CD14-positive monocyte (primary cell): ENCODE measurements around the gene VPS35L. TPM values are rescaled to one million over a fixed set of nuclear protein-coding genes. Genes with fewer than 3 reads are reported as not detected.

Experiments used
- DNase-seq, 3 donors: peaks; one replicate each; pipeline ENCODE4 v3.0.0-alpha.2; 2011 to 2022
- H2AFZ ChIP-seq: 2 replicates; pipeline ENCODE4 v1.6.0; 2012; ENCODE audit warnings: mild to moderate bottlenecking, low read depth, low read length, inconsistent platforms; ENCODE audit not compliant: insufficient read depth, poor library complexity, severe bottlenecking
- H3K27ac ChIP-seq, 2 donors: 1 replicate in 1 of 2; 2 replicates in 1 of 2; pipeline ENCODE4 v1.5.1; 2012 to 2013; ENCODE audit warnings: low read length in 2 of 2, control low read depth in 1 of 2, inconsistent platforms in 1 of 2, low read depth in 1 of 2, mild to moderate bottlenecking in 1 of 2
- H3K27me3 ChIP-seq, 2 donors: one replicate each; pipeline versions ENCODE4 v1.6.0 to v1.6.1; 2011 to 2013; ENCODE audit warnings: low read length in 2 of 2; ENCODE audit not compliant: control insufficient read depth in 2 of 2, insufficient read depth in 2 of 2
- H3K36me3 ChIP-seq, 2 donors: replicated peaks in 1 of 2; 1 replicate in 1 of 2; 2 replicates in 1 of 2; pipeline versions ENCODE4 v1.5.1 to v1.6.1; 2012 to 2013; ENCODE audit warnings: low read length in 2 of 2, control low read depth in 1 of 2, inconsistent platforms in 1 of 2, mild to moderate bottlenecking in 1 of 2; ENCODE audit not compliant: insufficient read depth in 2 of 2, control insufficient read depth in 1 of 2
- H3K4me1 ChIP-seq, 2 donors: 1 replicate in 1 of 2; 2 replicates in 1 of 2; pipeline versions ENCODE4 v1.5.1 to v1.6.1; 2012 to 2013; ENCODE audit warnings: low read length in 2 of 2, control low read depth in 1 of 2, inconsistent platforms in 1 of 2, mild to moderate bottlenecking in 1 of 2, moderate library complexity in 1 of 2; ENCODE audit not compliant: insufficient read depth in 2 of 2, control insufficient read depth in 1 of 2
- H3K4me2 ChIP-seq: replicated peaks from 2 replicates; pipeline ENCODE3; 2012; ENCODE audit warnings: low read length, moderate library complexity, mild to moderate bottlenecking; ENCODE audit not compliant: poor library complexity, severe bottlenecking; ENCODE audit errors: extremely low read depth
- H3K4me3 ChIP-seq, 3 experiments: fragments of 200-600 bp in 1 of 3; sonication (generic) in 1 of 3; replicated peaks in 1 of 3; 1 replicate in 2 of 3; 2 replicates in 1 of 3; pipeline ENCODE4 v1.5.1; 2011 to 2013; ENCODE audit warnings: low read length in 3 of 3, mild to moderate bottlenecking in 3 of 3, control low read depth in 2 of 3, low read depth in 2 of 3, inconsistent platforms in 1 of 3, moderate library complexity in 1 of 3
- H3K79me2 ChIP-seq: 2 replicates; pipeline ENCODE4 v1.6.0; 2012; ENCODE audit warnings: mild to moderate bottlenecking, control low read depth, inconsistent platforms, low read length, moderate library complexity; ENCODE audit not compliant: insufficient read depth
- H3K9ac ChIP-seq: 2 replicates; pipeline ENCODE4 v1.6.0; 2017; ENCODE audit warnings: low read length, mild to moderate bottlenecking; ENCODE audit not compliant: insufficient read depth, poor library complexity, severe bottlenecking
- H3K9me3 ChIP-seq, 2 donors: replicated peaks in 1 of 2; 1 replicate in 1 of 2; 2 replicates in 1 of 2; pipeline versions ENCODE4 v1.5.1 to v1.6.1; 2012 to 2013; ENCODE audit warnings: low read length in 2 of 2, control low read depth in 1 of 2; ENCODE audit not compliant: control insufficient read depth in 1 of 2, insufficient read depth in 1 of 2
- H4K20me1 ChIP-seq: 2 replicates; pipeline ENCODE4 v1.6.0; 2012; ENCODE audit warnings: mild to moderate bottlenecking, low read length, control low read depth, moderate library complexity; ENCODE audit not compliant: insufficient read depth
- H3K27ac Mint-ChIP-seq, 7 donors: one replicate each; pipeline ENCODE4 v1.8.0; 2020; ENCODE audit warnings: mild to moderate bottlenecking in 7 of 7, mixed read lengths in 7 of 7, moderate library complexity in 6 of 7, inconsistent platforms in 2 of 7
- H3K27me3 Mint-ChIP-seq, 3 donors: one replicate each; pipeline ENCODE4 v1.8.0; 2021 to 2022; ENCODE audit warnings: low read depth in 3 of 3, mild to moderate bottlenecking in 3 of 3, mixed read lengths in 3 of 3, moderate library complexity in 3 of 3, inconsistent platforms in 1 of 3
- H3K36me3 Mint-ChIP-seq, 2 donors: one replicate each; pipeline ENCODE4 v1.8.0; 2020; ENCODE audit warnings: mixed read lengths in 2 of 2, inconsistent platforms in 1 of 2, mild to moderate bottlenecking in 1 of 2
- H3K4me1 Mint-ChIP-seq: one replicate; pipeline ENCODE4 v1.8.0; 2020; ENCODE audit warnings: mild to moderate bottlenecking, mixed read lengths
- H3K4me3 Mint-ChIP-seq, 2 donors: one replicate each; pipeline ENCODE4 v1.8.0; 2020; ENCODE audit warnings: mild to moderate bottlenecking in 2 of 2, mixed read lengths in 2 of 2, moderate library complexity in 1 of 2
- H3K9me3 Mint-ChIP-seq, 7 donors: one replicate each; pipeline ENCODE4 v1.8.0; 2020 to 2022; ENCODE audit warnings: mixed read lengths in 7 of 7, mild to moderate bottlenecking in 6 of 7, moderate library complexity in 6 of 7, inconsistent platforms in 2 of 7
- CTCF ChIP-seq: fragments of 200-600 bp; IDR thresholded peaks from one replicate; pipeline ENCODE4 v1.8.0; 2022; ENCODE audit warnings: antibody characterized with exemption, mild to moderate bottlenecking
- WGBS: methylation state at CpG from one replicate; pipeline ENCODE4 v1.1.5; 2013; ENCODE audit warnings: missing lambda C conversion rate; ENCODE audit not compliant: insufficient coverage; 5-methylcytosine and 5-hydroxymethylcytosine counted together
- intact Hi-C, 2 donors: fragments of 100-400 bp; cut with micrococcal nuclease; formaldehyde crosslinking; loops; one replicate each; pipeline versions ENCODE4 v1.15.0 to v1.15.1; 2023
- polyA plus RNA-seq, 3 donors: library from polyadenylated mRNA; depleted of rRNA in 1 of 3; unstranded in 2 of 3; stranded (reverse) in 1 of 3; fragments of 300-500 nt in 2 of 3; fragments of >200 nt in 1 of 3; fragmentation: Illumina TruSeq in 2 of 3; gene quantifications; 1 replicate in 2 of 3; 2 replicates in 1 of 3; pipeline ENCODE4 v1.2.3, GENCODE V29; 2012 to 2021

Gene VPS35L
- polyA plus RNA-seq, 3 donors: 29.7 to 51.4 (median 48.8) TPM

GRCh38 chr16:19718624-19718965 is 163.1 kb downstream of the VPS35L start:
- H3K36me3 Mint-ChIP-seq: peaks cover 11 to 15% of the 10 kb centered on the region in 2 donors
- peak overlapping the region in 1 of 7 donors; percentile 60 for H3K27ac Mint-ChIP-seq
- Histone ChIP-seq H3K4me1 (peaks cover 14 to 21% of the 10 kb centered on the region in 2 donors), H3K9me3 (no peaks in the 10 kb centered on the region), H3K4me3 (peak overlapping the region; percentile 82 to 99 (median 97)), H3K9ac (peak overlapping the region; percentile 74), H2AFZ (peak overlapping the region; percentile 100), H3K79me2 (peaks cover 7% of the 10 kb centered on the region), H3K4me2 (peak overlapping the region; percentile 99), H3K27ac (peak overlapping the region in 1 of 2 donors; percentile 26), H4K20me1 (no peaks in the 10 kb centered on the region), H3K36me3 (peaks cover 3 to 13% of the 10 kb centered on the region in 2 donors), H3K27me3 (no peaks in the 10 kb centered on the region)
- TF ChIP-seq CTCF: no peak
- H3K27me3 Mint-ChIP-seq: peaks cover 0 to 3% (median 0%) of the 10 kb centered on the region in 3 donors
- DNase-seq: no peak
- H3K4me3 Mint-ChIP-seq: peak overlapping the region; percentile 88 to 95
- intact Hi-C loops: loop anchor here in 1 of 2 donors (5.0 to 10.0 kb wide), 2 partner anchors 161 to 654 kb away; partner anchors contain the start of genes COQ7 and VPS35L
- H3K9me3 Mint-ChIP-seq: no peaks in the 10 kb centered on the region
- WGBS: 0% methylated on average over 18 of the region's 21 CpGs
- peaks cover 26% of the 10 kb centered on the region for H3K4me1 Mint-ChIP-seq

GRCh38 chr16:19722269-19722952 is 166.9 kb downstream of the VPS35L start:
- Mint-ChIP-seq H3K9me3 (no peaks in the 10 kb centered on the region), H3K36me3 (no peaks in the 10 kb centered on the region), H3K4me1 (peaks cover 14% of the 10 kb centered on the region), H3K27me3 (peaks cover 0 to 3% (median 0%) of the 10 kb centered on the region in 3 donors), H3K4me3 (no peak overlapping the region), H3K27ac (no peak overlapping the region)
- 60% methylated on average over 6 of the region's 11 CpGs for WGBS
- no peaks in the 10 kb centered on the region for H3K9me3 ChIP-seq
- H3K4me2 ChIP-seq: no peak overlapping the region
- no peak overlapping the region for H3K4me3 ChIP-seq
- peaks cover 5% of the 10 kb centered on the region for H3K79me2 ChIP-seq
- no peak overlapping the region for H3K27ac ChIP-seq
- H3K9ac ChIP-seq: no peak overlapping the region
- no peaks in the 10 kb centered on the region for H3K36me3 ChIP-seq
- H3K4me1 ChIP-seq: peaks cover 9 to 13% of the 10 kb centered on the region in 2 donors
- no peak for DNase-seq
- peak overlapping the region; percentile 7 for H2AFZ ChIP-seq
- no peaks in the 10 kb centered on the region for H4K20me1 ChIP-seq
- no peaks in the 10 kb centered on the region for H3K27me3 ChIP-seq
- no peak for TF ChIP-seq CTCF
- intact Hi-C loops: no loop called here
